GM12878 (cell line): ENCODE measurements around the gene PROX2.

ENCODE experiments used
- BHLHE40 ChIP-seq, 2 experiments: fragments of 450-650 bp in 1 of 2; IDR thresholded peaks; 2 replicates each; pipeline ENCODE4 v1.6.1; 2011 to 2017; ENCODE audit warnings: low read depth in 2 of 2, borderline replicate concordance in 1 of 2, improper control_type of control experiment in 1 of 2, low read length in 1 of 2, mild to moderate bottlenecking in 1 of 2
- CEBPZ ChIP-seq: fragments of 150-350 bp; IDR thresholded peaks from 2 replicates; pipeline ENCODE4 v1.6.1; 2016; ENCODE audit warnings: low read depth, low read length
- CTCF ChIP-seq, 3 experiments: IDR thresholded peaks in 2 of 3; conservative IDR thresholded peaks in 1 of 3; 2 replicates each; pipeline ENCODE4 v1.5.1; 2011; ENCODE audit warnings: low read depth in 3 of 3, low read length in 3 of 3, mild to moderate bottlenecking in 3 of 3, control low read depth in 2 of 3, moderate library complexity in 2 of 3, inconsistent platforms in 1 of 3, mixed read lengths in 1 of 3; ENCODE audit not compliant: control insufficient read depth in 2 of 3, insufficient read depth in 1 of 3; ENCODE audit errors: extremely low read depth in 1 of 3
- EP300 ChIP-seq, 2 experiments: fragments of 150-350 bp in 1 of 2; IDR thresholded peaks; 2 replicates each; pipeline ENCODE4 v1.6.1; 2011 to 2012; ENCODE audit warnings: low read depth in 2 of 2, low read length in 2 of 2, borderline replicate concordance in 1 of 2, improper control_type of control experiment in 1 of 2, inconsistent platforms in 1 of 2; ENCODE audit not compliant: control insufficient read depth in 1 of 2
- HDGF ChIP-seq: fragments of 450-650 bp; IDR thresholded peaks from 2 replicates; pipeline ENCODE4 v1.6.1; 2016; ENCODE audit warnings: antibody characterized with exemption
- NFXL1 ChIP-seq: fragments of 450-650 bp; IDR thresholded peaks from 2 replicates; pipeline ENCODE4 v1.6.1; 2017; ENCODE audit warnings: antibody characterized with exemption, mild to moderate bottlenecking, borderline replicate concordance
- POLR2A ChIP-seq: IDR thresholded peaks from 2 replicates; pipeline ENCODE4 v1.6.1; 2011; ENCODE audit warnings: low read depth, mild to moderate bottlenecking, low read length
- RAD21 ChIP-seq: IDR thresholded peaks from 2 replicates; pipeline ENCODE4 v1.6.1; 2011; ENCODE audit warnings: mild to moderate bottlenecking, low read depth, low read length, moderate library complexity; ENCODE audit not compliant: insufficient read depth
- RBBP5 ChIP-seq: fragments of 200-600 bp; sonication (generic); conservative IDR thresholded peaks from 2 replicates; pipeline ENCODE4 v1.6.1; 2016
- SREBF2 ChIP-seq: IDR thresholded peaks from 2 replicates; pipeline ENCODE4 v1.6.1; 2012; ENCODE audit warnings: mild to moderate bottlenecking, low read length
- TF ChIP-seq, protein P1 (sequence below): IDR thresholded peaks from 2 replicates; pipeline ENCODE4 v1.6.1; 2012; ENCODE audit warnings: mild to moderate bottlenecking, low read depth, low read length

- TF ChIP-seq EP300 (IDR thresholded peaks at IDR 0.05; ENCODE audit: borderline replicate concordance in 1 of 2, control insufficient read depth in 1 of 2, low read depth in 2 of 2, low read length in 2 of 2) = no peak
- no peak for TF ChIP-seq CEBPZ
- no peak for TF ChIP-seq RBBP5
- TF ChIP-seq HDGF = no peak
- TF ChIP-seq BHLHE40 (IDR thresholded peaks at IDR 0.05; ENCODE audit: borderline replicate concordance in 1 of 2, low read depth in 2 of 2, low read length in 1 of 2) = no peak
- no peak for TF ChIP-seq NFXL1
- no peak for TF ChIP-seq SREBF2
- TF ChIP-seq POLR2A = no peak
- TF ChIP-seq CTCF (IDR thresholded peaks at IDR 0.05 in 2 of 3, conservative IDR thresholded peaks at IDR 0.05 in 1 of 3; ENCODE audit: control insufficient read depth in 2 of 3, extremely low read depth in 1 of 3, insufficient read depth in 1 of 3, low read depth in 3 of 3, low read length in 3 of 3) = no peak
- TF ChIP-seq, protein P1, sequence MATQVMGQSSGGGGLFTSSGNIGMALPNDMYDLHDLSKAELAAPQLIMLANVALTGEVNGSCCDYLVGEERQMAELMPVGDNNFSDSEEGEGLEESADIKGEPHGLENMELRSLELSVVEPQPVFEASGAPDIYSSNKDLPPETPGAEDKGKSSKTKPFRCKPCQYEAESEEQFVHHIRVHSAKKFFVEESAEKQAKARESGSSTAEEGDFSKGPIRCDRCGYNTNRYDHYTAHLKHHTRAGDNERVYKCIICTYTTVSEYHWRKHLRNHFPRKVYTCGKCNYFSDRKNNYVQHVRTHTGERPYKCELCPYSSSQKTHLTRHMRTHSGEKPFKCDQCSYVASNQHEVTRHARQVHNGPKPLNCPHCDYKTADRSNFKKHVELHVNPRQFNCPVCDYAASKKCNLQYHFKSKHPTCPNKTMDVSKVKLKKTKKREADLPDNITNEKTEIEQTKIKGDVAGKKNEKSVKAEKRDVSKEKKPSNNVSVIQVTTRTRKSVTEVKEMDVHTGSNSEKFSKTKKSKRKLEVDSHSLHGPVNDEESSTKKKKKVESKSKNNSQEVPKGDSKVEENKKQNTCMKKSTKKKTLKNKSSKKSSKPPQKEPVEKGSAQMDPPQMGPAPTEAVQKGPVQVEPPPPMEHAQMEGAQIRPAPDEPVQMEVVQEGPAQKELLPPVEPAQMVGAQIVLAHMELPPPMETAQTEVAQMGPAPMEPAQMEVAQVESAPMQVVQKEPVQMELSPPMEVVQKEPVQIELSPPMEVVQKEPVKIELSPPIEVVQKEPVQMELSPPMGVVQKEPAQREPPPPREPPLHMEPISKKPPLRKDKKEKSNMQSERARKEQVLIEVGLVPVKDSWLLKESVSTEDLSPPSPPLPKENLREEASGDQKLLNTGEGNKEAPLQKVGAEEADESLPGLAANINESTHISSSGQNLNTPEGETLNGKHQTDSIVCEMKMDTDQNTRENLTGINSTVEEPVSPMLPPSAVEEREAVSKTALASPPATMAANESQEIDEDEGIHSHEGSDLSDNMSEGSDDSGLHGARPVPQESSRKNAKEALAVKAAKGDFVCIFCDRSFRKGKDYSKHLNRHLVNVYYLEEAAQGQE = no peak
- TF ChIP-seq RAD21 = no peak
Observed at GRCh38 chr14:74915826-74916225, 39.9 kb upstream of the PROX2 start.
